Measurements from ENCODE around the gene PHLDA2. TPM values are rescaled to one million over a fixed set of nuclear protein-coding genes. Genes with fewer than 3 reads are reported as not detected.

Gene PHLDA2
- total and polyA plus RNA-seq, 2 experiments from 2014 or later, result 3.8 to 16.5 TPM

DNA sequence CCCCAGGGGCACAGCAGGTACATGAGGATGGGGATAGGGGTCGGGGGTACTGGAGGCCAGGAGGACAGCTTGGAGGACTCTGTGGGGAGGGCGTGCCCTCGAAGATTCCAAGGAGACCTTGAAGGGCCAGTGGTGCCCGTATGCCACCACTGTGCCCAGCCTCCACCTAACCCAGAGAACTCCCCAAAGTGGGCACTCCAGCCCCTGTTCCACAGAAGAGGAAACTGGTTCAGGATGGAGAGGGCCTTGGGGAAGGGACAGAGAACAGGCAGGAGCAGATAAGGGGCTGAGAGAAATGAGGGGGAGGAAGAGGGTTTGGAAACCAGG lies 2.2 kb upstream of the PHLDA2 start:
- Histone ChIP-seq H2AFZ (no peak overlapping the region), H3K27me3 (ENCODE audit: insufficient read depth) (peaks cover 41% of the 10 kb centered on the region), H3K4me3 (no peak overlapping the region), H3K79me2 (replicated peaks; ENCODE audit: insufficient read depth) (no peaks in the 10 kb centered on the region), H3K9me2 (ENCODE audit: insufficient read depth) (no peaks in the 10 kb centered on the region), H4K20me1 (replicated peaks; ENCODE audit: insufficient read depth) (0 out of 2 replicates have a peak, but pooled peaks cover 4% of the 10 kb centered on the region), H3K4me1 (ENCODE audit: insufficient read depth) (peaks cover 10% of the 10 kb centered on the region; the same call in 1 of the 2 replicates), H3K36me3 (ENCODE audit: insufficient read depth) (no peaks in the 10 kb centered on the region), H3K27ac (ENCODE audit: low read depth) (no peak overlapping the region), H3K4me2 (no peak overlapping the region), H3F3A (replicated peaks; ENCODE audit: low read depth) (peaks cover 6% of the 10 kb centered on the region; the same call in 1 of the 2 replicates)
- DNase-seq (ENCODE audit: low spot score) (no peak), ATAC-seq (no peak)
- Mint-ChIP-seq H3K27me3 (ENCODE audit: insufficient read depth, low read depth, poor library complexity) (peaks cover 48% of the 10 kb centered on the region), H3K9me3 (peaks cover 9% of the 10 kb centered on the region; the same call in 2 of the 3 replicates), H3K27ac (no peak overlapping the region), H3K36me3 (ENCODE audit: low read depth) (no peaks in the 10 kb centered on the region; the same call in 1 of the 3 replicates), H3K4me3 (no peak overlapping the region), H3K4me1 (peaks cover 13% of the 10 kb centered on the region; the same call in 1 of the 3 replicates)
- TF ChIP-seq, protein P1, sequence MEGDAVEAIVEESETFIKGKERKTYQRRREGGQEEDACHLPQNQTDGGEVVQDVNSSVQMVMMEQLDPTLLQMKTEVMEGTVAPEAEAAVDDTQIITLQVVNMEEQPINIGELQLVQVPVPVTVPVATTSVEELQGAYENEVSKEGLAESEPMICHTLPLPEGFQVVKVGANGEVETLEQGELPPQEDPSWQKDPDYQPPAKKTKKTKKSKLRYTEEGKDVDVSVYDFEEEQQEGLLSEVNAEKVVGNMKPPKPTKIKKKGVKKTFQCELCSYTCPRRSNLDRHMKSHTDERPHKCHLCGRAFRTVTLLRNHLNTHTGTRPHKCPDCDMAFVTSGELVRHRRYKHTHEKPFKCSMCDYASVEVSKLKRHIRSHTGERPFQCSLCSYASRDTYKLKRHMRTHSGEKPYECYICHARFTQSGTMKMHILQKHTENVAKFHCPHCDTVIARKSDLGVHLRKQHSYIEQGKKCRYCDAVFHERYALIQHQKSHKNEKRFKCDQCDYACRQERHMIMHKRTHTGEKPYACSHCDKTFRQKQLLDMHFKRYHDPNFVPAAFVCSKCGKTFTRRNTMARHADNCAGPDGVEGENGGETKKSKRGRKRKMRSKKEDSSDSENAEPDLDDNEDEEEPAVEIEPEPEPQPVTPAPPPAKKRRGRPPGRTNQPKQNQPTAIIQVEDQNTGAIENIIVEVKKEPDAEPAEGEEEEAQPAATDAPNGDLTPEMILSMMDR (conservative IDR thresholded peaks at IDR 0.05; ENCODE audit: low read depth in 2 of 2), result no peak
- TF ChIP-seq, protein P2, sequence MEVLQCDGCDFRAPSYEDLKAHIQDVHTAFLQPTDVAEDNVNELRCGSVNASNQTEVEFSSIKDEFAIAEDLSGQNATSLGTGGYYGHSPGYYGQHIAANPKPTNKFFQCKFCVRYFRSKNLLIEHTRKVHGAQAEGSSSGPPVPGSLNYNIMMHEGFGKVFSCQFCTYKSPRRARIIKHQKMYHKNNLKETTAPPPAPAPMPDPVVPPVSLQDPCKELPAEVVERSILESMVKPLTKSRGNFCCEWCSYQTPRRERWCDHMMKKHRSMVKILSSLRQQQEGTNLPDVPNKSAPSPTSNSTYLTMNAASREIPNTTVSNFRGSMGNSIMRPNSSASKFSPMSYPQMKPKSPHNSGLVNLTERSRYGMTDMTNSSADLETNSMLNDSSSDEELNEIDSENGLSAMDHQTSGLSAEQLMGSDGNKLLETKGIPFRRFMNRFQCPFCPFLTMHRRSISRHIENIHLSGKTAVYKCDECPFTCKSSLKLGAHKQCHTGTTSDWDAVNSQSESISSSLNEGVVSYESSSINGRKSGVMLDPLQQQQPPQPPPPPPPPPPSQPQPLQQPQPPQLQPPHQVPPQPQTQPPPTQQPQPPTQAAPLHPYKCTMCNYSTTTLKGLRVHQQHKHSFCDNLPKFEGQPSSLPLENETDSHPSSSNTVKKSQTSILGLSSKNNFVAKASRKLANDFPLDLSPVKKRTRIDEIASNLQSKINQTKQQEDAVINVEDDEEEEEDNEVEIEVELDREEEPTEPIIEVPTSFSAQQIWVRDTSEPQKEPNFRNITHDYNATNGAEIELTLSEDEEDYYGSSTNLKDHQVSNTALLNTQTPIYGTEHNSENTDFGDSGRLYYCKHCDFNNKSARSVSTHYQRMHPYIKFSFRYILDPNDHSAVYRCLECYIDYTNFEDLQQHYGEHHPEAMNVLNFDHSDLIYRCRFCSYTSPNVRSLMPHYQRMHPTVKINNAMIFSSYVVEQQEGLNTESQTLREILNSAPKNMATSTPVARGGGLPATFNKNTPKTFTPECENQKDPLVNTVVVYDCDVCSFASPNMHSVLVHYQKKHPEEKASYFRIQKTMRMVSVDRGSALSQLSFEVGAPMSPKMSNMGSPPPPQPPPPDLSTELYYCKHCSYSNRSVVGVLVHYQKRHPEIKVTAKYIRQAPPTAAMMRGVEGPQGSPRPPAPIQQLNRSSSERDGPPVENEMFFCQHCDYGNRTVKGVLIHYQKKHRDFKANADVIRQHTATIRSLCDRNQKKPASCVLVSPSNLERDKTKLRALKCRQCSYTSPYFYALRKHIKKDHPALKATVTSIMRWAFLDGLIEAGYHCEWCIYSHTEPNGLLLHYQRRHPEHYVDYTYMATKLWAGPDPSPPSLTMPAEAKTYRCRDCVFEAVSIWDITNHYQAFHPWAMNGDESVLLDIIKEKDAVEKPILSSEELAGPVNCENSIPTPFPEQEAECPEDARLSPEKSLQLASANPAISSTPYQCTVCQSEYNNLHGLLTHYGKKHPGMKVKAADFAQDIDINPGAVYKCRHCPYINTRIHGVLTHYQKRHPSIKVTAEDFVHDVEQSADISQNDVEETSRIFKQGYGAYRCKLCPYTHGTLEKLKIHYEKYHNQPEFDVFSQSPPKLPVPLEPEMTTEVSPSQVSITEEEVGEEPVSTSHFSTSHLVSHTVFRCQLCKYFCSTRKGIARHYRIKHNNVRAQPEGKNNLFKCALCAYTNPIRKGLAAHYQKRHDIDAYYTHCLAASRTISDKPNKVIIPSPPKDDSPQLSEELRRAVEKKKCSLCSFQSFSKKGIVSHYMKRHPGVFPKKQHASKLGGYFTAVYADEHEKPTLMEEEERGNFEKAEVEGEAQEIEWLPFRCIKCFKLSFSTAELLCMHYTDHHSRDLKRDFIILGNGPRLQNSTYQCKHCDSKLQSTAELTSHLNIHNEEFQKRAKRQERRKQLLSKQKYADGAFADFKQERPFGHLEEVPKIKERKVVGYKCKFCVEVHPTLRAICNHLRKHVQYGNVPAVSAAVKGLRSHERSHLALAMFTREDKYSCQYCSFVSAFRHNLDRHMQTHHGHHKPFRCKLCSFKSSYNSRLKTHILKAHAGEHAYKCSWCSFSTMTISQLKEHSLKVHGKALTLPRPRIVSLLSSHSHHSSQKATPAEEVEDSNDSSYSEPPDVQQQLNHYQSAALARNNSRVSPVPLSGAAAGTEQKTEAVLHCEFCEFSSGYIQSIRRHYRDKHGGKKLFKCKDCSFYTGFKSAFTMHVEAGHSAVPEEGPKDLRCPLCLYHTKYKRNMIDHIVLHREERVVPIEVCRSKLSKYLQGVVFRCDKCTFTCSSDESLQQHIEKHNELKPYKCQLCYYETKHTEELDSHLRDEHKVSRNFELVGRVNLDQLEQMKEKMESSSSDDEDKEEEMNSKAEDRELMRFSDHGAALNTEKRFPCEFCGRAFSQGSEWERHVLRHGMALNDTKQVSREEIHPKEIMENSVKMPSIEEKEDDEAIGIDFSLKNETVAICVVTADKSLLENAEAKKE (CRISPR knock-in tag; IDR thresholded peaks at IDR 0.05), result no peak
